ENCODE results near the gene ABHD2.
"Not testable (repeated sequence)": the region's sequence is repeated elsewhere in the genome, so short reads cannot be mapped to it uniquely, and the experiment has no call there.

Gene ABHD2

DNA sequence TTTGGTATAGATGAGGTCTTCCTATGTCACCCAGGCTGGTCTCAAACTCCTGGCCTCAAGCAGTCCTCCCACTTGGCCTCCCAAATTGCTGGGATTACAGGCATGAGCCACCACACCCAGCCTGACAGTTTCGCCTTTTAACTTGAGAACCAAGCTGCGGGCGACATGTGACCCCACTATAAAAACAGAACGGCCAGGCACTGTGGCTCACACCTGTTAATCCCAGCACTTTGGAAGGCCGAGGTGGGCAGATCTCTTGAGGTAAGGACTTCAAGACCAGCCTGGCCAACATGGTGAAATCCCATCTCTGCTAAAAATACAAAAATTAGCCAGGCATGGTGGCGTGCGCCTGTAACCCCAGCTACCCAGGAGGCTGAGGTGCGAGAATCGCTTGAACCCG lies 52.9 kb downstream of the ABHD2 start:
- DNase-seq = not testable (repeated sequence)

DNA sequence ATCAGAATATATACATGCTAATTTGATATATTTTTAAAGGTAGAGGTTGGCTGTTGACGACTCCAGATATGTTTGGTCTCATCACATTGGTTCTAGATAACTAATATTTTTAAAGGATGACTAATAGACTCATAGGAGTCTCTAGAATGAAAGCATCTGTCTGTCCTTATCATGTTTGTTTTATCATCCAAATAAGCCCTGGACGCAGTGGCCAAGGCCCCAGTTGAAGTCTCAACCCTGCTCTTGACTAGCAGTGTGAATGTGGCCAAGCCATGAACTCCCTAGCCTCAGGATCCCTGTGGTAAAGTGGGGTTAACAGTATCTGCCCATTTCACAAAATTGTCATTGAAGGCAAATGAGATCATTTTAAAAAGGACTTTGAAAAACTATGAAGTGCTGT lies 53.6 kb downstream of the ABHD2 start:
- DNase-seq = no peak

DNA sequence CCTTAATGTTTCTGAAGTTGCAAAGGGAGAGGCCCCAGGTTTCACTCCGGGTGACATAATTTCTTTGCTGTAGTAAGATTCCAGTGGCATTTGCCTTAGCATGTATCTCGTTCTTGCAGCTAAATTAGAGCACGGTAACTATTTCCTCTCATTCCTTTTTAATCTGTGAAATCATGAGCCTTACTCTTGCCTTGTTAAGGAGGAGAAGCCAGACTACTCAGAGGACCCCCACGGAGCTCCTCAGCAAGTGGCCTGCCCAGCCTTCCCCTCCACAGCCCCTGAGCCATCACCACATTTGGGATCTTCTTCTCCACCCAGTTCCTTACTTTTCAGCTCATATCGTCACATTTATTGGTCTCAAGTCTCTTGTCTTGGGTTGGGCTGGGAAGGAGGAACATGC lies 54.2 kb downstream of the ABHD2 start:
- DNase-seq = no peak

GRCh38 chr15:89143503-89144162 lies 55.4 kb downstream of the ABHD2 start:
- no peak for DNase-seq

DNA sequence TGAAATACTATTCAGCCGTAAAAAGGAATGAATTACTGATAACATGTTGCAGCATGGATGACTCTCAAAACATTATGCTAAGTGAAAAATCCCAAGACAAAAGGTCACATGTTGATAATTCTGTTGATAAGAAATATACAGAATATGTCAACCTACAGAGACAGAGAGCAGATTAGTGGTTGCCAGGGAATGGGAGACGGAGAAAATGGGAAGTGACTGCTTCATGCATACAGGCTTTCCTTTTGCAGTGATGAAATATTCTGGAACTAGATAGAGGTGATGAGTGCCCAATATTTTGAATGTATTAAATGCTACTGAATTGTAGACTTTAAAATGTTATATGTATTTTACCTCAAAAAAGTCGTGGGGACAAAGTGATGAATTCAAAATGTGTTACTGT lies 56.2 kb downstream of the ABHD2 start:
- no peak for DNase-seq

- DNase-seq = no peak
Observed at GRCh38 chr15:89146366-89146765, 58.1 kb downstream of the ABHD2 start.

GRCh38 chr15:89148126-89148525 lies 59.9 kb downstream of the ABHD2 start:
- DNase-seq = no peak

DNA sequence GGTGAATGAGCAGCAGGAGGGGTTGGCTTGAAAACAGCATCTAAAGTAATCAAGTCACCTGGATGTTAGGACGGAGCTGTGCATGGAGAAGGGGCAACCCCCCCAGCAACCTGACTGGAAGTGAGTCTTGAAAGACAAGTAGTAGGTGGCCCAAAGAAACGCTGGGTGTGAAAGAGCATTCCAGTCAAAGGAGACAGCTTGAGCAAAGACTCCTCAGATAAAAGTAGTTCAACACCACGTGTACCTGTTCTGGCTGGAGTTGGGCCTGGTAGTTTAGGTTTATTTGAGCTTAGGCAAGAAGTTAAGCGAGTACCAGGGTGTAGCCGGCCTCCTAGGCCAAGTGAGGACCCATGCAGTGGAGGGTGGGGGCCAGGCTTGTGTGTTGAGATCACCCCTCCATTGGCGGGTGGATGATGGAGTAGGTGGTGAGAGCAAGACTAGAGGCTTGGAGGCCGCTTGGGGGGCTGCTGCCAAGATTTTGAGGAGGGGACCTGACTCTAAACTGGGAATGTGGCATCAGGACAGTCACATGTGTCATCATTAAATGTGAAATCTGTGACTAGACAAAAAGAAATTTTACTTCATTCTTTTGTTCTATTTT lies 61.3 kb downstream of the ABHD2 start:
- no peak for DNase-seq

GRCh38 chr15:89150287-89150686 lies 62.0 kb downstream of the ABHD2 start:
- DNase-seq = no peak

DNA sequence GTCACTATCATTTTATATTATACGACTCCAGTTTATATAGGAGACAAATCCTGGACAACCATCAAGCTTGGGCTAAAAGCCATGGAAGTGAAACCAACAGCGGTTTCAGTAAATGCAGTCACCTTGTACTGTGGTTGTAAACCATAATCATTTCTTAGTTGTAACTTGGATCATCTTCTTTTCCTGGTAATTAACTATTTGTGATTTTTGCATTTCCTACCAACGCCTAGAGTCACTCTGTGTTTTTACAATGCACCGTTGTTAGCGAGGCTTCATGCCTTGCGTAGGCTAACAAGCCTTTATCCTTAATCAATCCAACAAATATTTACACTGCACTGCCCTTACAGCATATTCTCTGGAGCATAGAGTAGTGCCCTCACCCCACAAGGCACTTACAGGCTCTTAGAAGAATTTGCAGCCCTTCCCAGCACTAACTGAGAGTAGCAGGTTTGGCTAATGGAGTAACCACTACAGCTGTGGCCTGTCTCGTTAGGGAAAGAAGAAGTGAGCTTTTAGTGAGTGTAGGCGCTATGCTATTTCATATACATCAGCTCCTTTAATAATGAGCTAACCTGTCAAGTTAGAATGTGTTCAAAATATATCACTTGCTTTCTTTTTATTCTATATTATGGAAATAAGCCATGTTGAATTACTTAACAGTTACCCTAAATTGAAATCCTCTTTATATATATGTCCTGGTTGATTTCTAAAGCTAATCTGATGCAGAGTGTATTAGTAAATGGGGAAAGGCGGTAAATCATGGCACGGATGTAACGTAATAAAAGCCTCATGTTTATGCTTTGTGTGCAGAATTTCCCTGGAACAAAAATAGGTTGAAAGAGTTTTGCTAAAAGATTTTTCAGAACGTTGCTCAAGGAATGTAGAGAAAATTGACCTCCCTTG lies 62.8 kb downstream of the ABHD2 start:
- DNase-seq = no peak

DNA sequence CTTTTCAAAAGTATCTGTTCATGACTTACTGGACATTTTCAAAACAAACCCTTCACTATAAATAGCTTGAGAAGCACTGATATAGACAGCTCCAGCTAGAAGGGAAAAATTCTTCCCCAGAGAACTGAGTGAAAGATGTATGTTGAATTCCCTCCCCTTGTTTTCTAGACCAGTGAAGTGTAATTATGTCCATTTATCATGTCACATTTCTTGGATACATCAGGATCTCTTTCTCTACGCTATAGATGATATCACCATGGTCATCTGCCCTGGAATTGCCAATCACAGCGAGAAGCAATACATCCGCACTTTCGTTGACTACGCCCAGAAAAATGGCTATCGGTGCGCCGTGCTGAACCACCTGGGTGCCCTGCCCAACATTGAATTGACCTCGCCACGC lies 66.9 kb downstream of the ABHD2 start:
- no peak for DNase-seq

GRCh38 chr15:89155656-89156055 lies 67.4 kb downstream of the ABHD2 start:
- DNase-seq = no peak

- DNase-seq = no peak
Observed at GRCh38 chr15:89157061-89157460, 68.8 kb downstream of the ABHD2 start.

DNA sequence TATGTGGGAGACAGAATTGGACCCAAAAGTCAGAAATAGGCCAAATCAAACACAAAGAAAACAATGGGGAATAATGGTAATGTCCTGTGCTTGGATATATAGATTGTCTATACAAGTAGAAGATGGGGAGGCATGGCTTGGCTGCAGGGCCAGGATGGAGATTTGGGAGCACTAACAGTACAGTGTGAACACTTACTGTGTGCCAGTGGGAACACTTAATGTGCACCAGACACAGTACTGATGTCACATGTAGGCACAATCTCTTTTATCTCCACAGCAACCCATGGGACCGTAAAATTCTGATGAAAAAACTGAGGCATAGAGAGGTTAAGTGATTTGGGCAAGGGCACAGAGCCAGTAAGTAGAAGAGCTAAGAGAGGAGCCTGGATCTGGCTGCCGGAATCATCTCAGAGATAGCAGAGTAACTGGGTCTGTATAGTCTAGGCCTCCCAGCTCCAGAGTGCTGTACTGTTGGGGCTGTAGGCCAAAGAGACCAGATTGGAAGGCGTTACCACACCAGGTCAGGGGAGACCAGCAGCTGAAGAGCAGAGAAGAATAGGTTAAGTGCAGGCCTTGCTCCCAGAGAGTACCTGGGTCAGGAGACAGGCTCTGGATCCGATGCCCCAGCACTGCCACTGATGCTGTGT lies 69.8 kb downstream of the ABHD2 start:
- DNase-seq = no peak

GRCh38 chr15:89161666-89162065 lies 73.4 kb downstream of the ABHD2 start:
- no peak for DNase-seq

GRCh38 chr15:89163271-89164055 lies 75.2 kb downstream of the ABHD2 start:
- DNase-seq = no peak

GRCh38 chr15:89164712-89165211 lies 76.5 kb downstream of the ABHD2 start:
- DNase-seq = no peak

DNA sequence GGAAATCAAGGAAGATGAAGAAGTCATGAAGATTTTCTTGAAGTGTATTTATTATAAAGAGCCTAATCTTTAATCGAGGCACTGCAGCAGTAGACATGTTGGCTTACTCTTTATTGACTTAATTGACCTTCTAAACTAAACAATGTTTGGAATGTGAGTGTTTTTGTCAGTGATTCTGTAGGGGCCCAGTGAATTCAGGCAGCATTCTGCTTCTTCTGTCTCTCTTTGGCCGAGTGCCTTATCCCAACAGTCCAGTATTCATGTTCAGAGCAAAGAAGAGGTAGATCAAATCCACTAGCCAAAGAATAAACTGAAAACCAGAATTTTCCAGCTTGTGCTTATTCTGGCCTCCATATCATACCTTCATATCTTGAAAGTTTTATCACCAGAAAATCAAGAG lies 77.4 kb downstream of the ABHD2 start:
- no peak for DNase-seq

GRCh38 chr15:89167267-89168176 lies 79.3 kb downstream of the ABHD2 start:
- DNase-seq = no peak

DNA sequence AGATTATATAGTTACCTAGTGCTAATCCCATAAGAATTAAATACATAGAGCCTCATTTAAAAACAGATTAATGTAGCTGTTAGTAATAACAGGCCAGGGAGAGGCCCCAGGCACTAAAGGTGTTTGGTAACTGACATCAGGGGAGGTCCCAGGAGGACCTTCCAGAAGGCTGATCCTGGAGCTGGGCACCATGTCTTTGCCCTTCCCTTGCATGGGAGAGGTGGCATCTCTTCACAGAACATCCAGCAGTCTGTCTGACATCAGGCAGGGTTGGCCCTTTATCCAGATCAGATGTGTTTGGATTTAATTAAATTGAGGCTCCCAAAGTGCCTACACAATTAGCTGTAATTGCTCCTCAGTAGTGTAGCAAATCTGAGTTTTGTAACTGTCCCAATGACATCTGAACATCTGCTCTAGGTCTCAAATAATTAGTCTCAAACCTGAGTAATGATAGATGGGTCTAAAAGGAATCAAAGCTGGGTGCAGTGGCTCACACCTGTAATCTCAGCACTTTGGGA lies 80.1 kb downstream of the ABHD2 start:
- DNase-seq = no peak

DNA sequence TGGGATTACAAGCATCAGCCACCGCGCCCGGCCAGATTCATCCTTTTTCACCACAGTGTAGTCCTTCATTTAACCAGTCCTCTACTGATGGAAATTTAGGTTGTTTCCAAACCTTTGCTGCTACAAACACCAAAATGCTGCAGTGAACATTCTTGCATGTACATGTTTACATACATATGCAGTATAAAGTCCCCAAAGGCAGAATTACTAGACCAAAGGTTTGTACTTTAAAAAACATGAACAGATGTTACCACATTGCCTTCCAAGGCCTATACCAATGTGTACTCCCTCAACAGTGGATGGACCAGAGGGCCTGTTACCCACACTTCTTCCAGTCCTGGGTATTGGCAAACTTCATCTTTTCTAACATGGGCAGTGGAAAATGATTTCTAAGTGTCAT lies 82.1 kb downstream of the ABHD2 start:
- no peak for DNase-seq
